Thoracic aorta (tissue), 2 donors: ENCODE data around the gene KANK4. TPM values are rescaled to one million over a fixed set of nuclear protein-coding genes. Genes with fewer than 3 reads are reported as not detected.

Source experiments
- ATAC-seq: fragments of 150-250 bp; one replicate; pipeline ENCODE4 v1.8.0; 2017; ENCODE audit warnings: low read depth; ENCODE audit not compliant: insufficient number of reproducible peaks, low FRiP score
- DNase-seq: peaks from one replicate; pipeline ENCODE4 v3.0.0-alpha.2; 2020; ENCODE audit warnings: low spot score
- H3K27ac ChIP-seq, 2 donors: fragments of 200-600 bp; sonication (generic); 1 replicate in 1 of 2; 2 replicates in 1 of 2; pipeline ENCODE4 v1.5.1; 2016; ENCODE audit warnings: mild to moderate bottlenecking in 2 of 2, moderate library complexity in 2 of 2
- H3K27me3 ChIP-seq: fragments of 200-600 bp; sonication (generic); replicated peaks from 2 replicates; pipeline ENCODE4 v1.6.0; 2016; ENCODE audit warnings: mild to moderate bottlenecking; ENCODE audit not compliant: insufficient read depth
- H3K36me3 ChIP-seq: fragments of 200-600 bp; sonication (generic); one replicate; pipeline ENCODE4 v1.5.1; 2016
- H3K4me1 ChIP-seq, 2 donors: fragments of 200-600 bp; sonication (generic); 1 replicate in 1 of 2; 2 replicates in 1 of 2; pipeline versions ENCODE4 v1.5.1 to v1.6.0; 2016; ENCODE audit warnings: low read depth in 2 of 2, mild to moderate bottlenecking in 1 of 2; ENCODE audit not compliant: control insufficient read depth in 1 of 2
- H3K4me3 ChIP-seq: fragments of 200-600 bp; sonication (generic); 2 replicates; pipeline ENCODE4 v1.5.1; 2016; ENCODE audit warnings: mild to moderate bottlenecking
- H3K9me3 ChIP-seq: fragments of 200-600 bp; sonication (generic); 2 replicates; pipeline ENCODE4 v1.5.1; 2016
- total RNA-seq, 2 donors: library from RNA; depleted of rRNA; stranded (reverse); fragments of >200 nt; gene quantifications; one replicate each; pipeline versions ENCODE4 v1.1.0 to v1.2.3, GENCODE V29; 2016
- TF ChIP-seq, protein P1 (sequence below): fragments of 200-600 bp; sonication (generic); IDR thresholded peaks from one replicate; pipeline ENCODE4 v1.5.1; 2019; ENCODE audit warnings: antibody characterized with exemption

KANK4 gene
- total RNA-seq, 2 donors from 2014 or later: 0.28 TPM; not detected in 1

DNA sequence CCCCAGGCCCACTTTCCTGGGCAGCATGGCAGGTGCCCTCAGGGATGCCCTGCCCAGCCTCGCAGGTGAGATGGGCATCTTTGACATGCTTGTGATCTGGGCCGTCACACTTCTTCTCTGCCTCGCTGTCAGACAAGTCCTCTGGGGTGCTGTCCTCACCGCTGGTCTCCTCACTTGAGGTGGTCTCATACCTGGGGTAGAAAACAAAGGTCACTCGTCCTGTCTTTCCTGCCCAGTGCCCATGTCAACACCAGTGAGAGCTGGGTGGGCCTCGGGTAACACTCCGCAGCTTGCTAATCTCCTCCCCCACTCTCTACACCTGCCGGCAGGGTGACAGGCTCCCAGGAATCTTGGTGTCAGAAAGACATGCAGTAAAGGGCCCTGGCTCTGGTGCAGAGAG lies 50.9 kb downstream of the KANK4 start:
- no peaks in the 10 kb centered on the region for H3K4me1 ChIP-seq

GRCh38 chr1:62265956-62266935 lies 53.0 kb downstream of the KANK4 start:
- no peaks in the 10 kb centered on the region for H3K36me3 ChIP-seq
- H3K4me1 ChIP-seq: no peaks in the 10 kb centered on the region
- no peak overlapping the region for H3K4me3 ChIP-seq
- H3K27me3 ChIP-seq: no peaks in the 10 kb centered on the region
- TF ChIP-seq, protein P1, sequence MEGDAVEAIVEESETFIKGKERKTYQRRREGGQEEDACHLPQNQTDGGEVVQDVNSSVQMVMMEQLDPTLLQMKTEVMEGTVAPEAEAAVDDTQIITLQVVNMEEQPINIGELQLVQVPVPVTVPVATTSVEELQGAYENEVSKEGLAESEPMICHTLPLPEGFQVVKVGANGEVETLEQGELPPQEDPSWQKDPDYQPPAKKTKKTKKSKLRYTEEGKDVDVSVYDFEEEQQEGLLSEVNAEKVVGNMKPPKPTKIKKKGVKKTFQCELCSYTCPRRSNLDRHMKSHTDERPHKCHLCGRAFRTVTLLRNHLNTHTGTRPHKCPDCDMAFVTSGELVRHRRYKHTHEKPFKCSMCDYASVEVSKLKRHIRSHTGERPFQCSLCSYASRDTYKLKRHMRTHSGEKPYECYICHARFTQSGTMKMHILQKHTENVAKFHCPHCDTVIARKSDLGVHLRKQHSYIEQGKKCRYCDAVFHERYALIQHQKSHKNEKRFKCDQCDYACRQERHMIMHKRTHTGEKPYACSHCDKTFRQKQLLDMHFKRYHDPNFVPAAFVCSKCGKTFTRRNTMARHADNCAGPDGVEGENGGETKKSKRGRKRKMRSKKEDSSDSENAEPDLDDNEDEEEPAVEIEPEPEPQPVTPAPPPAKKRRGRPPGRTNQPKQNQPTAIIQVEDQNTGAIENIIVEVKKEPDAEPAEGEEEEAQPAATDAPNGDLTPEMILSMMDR: no peak
- no peak for DNase-seq
- no peak overlapping the region for H3K27ac ChIP-seq
- no peaks in the 10 kb centered on the region for H3K9me3 ChIP-seq
- ATAC-seq: no peak

More for the DNA sequence above, 50.9 kb downstream of the KANK4 start:
- H3K36me3 ChIP-seq: no peaks in the 10 kb centered on the region
- H3K27ac ChIP-seq: no peak overlapping the region
- DNase-seq (no peak), ATAC-seq (no peak)
- no peaks in the 10 kb centered on the region for H3K27me3 ChIP-seq
- TF ChIP-seq, protein P1: no peak
- H3K9me3 ChIP-seq: no peaks in the 10 kb centered on the region
- no peak overlapping the region for H3K4me3 ChIP-seq

GRCh38 chr1:62263814-62264353 lies 55.4 kb downstream of the KANK4 start:
- DNase-seq: no peak

DNA sequence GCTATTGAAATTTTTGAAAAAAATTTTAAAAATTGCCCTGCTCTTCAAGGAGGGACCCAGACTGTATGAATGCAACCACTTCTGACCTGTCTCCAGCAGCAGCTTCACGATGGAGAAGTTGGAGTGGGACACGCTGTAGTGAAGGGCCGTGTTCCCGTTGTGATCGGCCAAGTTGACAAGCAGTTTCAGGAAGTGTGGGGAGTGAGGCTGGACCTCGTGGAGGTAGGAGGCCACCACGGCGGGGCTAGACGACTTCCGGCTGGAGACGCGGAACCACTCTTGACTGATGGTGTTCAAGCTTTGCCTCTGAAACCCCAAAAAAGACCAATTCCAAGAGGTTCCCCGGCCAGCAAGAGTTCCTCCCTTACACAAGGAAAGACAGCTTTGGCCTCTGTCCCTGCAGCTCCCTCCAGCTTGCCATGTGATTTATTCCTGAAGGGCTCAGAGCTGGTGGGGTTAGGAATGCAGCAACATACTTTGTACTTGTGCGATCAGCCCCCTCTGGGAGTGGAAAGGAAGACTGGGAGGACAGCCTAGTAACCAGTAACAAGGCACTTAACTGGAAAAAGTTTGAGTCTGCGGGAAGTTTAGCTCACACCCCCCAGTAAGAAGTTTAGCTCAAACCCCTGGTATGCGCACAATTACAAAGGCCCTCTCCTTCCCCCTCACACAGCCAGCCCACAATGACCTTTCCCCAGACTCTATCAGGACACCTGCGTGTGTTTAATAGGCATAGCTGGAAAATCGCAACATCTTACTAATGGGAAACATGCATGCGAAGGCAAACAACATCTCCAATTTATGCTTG lies 56.0 kb downstream of the KANK4 start:
- Histone ChIP-seq H3K4me1 (no peaks in the 10 kb centered on the region), H3K36me3 (no peaks in the 10 kb centered on the region), H3K9me3 (no peaks in the 10 kb centered on the region), H3K27me3 (no peaks in the 10 kb centered on the region), H3K27ac (no peak overlapping the region), H3K4me3 (no peak overlapping the region)
- no peak for ATAC-seq
- TF ChIP-seq, protein P1: no peak
- DNase-seq: no peak

More at GRCh38 chr1:62263814-62264353, 55.4 kb downstream of the KANK4 start:
- Histone ChIP-seq H3K27ac (no peak overlapping the region), H3K4me1 (no peaks in the 10 kb centered on the region), H3K9me3 (no peaks in the 10 kb centered on the region), H3K27me3 (no peaks in the 10 kb centered on the region), H3K36me3 (no peaks in the 10 kb centered on the region), H3K4me3 (no peak overlapping the region)
- TF ChIP-seq, protein P1: no peak
- ATAC-seq: no peak

GRCh38 chr1:62260688-62261087 lies 58.5 kb downstream of the KANK4 start:
- Histone ChIP-seq H3K27ac (no peak overlapping the region), H3K36me3 (no peaks in the 10 kb centered on the region)
- ATAC-seq: no peak

More at GRCh38 chr1:62260688-62261087, 58.5 kb downstream of the KANK4 start:
- TF ChIP-seq, protein P1: no peak
- no peak for DNase-seq
- Histone ChIP-seq H3K27me3 (no peaks in the 10 kb centered on the region), H3K9me3 (no peaks in the 10 kb centered on the region), H3K4me1 (no peaks in the 10 kb centered on the region), H3K4me3 (no peak overlapping the region)
